Left hindlimb (tissue), 1 donor: Measurements from ENCODE around the gene RPS6KA1.
"Not testable (repeated sequence)": the region's sequence is repeated elsewhere in the genome, so short reads cannot be mapped to it uniquely, and the experiment has no call there.

Experiments used
- DNase-seq: peaks from one replicate; pipeline ENCODE4 v3.0.0-alpha.2; 2018

RPS6KA1 gene

DNA sequence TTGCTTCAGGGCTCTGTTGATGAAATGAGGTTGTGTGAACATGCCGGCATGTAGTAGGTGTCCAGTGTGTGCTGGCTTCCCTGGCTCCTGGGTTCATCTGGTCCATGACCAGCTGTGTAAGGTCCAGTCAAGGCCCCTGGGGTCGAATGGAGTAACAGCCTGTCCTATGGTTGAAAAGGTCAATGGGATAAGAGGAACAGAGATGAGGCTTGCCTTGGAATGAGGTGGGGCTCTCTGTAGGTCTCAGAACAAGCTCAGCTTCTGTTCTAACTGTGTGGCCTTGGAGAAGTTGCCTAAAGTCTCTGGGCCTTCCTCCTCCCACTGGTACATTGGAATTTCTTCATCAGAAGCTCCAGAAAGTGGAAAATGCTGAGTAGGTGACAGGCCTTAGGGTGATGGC, 26.6 kb downstream of the RPS6KA1 start:
- DNase-seq = no peak

DNA sequence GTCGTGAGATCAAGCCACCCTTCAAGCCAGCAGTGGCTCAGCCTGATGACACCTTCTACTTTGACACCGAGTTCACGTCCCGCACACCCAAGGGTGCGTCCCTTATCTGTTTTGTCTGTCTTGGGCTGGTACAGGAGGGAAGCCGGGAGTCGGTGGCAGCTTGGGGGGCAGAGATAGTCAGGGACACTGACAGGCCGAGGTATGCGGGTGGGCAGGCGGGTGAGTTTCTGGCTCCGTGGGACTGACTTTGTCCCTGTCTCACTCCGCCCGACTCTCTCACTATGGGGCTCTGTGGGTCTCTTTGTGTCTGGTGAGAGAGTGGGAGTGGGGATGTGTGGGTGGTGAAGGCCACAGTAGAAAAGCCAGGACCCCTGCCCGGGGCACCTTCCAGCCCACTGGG, 27.4 kb downstream of the RPS6KA1 start:
- no peak for DNase-seq

DNA sequence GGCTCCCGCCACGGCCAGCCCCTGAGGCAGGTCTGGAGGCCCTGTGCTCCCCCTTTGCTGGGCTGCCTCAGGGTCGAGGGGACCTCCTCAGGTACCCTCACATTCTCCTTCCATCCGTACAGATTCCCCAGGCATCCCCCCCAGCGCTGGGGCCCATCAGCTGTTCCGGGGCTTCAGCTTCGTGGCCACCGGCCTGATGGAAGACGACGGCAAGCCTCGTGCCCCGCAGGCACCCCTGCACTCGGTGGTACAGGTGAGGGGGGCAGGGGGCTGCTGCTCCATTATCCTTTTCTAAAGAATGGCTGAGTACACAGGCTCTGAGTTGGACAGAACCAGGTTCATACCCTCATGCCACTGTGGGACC, 29.1 kb downstream of the RPS6KA1 start:
- peak; percentile 8 for DNase-seq

DNA sequence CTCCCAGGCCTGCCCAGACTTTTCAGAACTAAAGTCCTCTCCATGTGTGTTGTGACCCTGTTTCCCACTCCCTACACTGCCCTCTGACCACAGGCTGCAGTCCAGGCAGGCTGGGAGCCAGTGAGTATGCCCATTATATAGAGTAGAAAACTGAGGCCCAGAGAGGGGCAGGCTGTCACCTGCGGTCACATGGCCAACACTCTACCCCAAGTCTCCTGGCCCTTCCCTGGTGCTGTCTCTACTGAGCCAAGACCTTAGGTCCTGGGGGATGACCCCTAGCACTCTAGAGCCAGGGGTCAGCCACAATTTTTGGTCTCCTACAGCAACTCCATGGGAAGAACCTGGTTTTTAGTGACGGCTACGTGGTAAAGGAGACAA, 30.8 kb downstream of the RPS6KA1 start:
- peak; percentile 24 for DNase-seq

DNA sequence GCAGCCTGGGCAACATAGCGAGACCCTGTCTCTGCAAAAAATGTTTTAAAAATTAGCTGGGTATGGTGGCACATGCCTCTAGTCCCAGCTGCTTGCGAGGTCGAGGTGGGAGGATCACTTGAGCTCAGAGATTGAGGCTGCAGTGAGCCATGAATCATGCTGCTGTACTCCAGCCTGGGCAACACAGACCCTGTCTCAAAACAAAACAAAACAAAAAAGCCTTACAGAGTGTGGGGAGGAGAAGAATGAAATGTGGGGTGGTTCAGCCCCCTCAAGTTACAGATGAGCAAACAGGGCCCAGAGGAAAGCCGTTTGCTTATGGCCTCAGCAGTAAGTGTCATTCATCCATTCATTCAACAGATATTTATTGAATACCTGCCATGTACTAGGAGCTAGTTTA, 40.7 kb downstream of the RPS6KA1 start:
- no peak for DNase-seq

DNA sequence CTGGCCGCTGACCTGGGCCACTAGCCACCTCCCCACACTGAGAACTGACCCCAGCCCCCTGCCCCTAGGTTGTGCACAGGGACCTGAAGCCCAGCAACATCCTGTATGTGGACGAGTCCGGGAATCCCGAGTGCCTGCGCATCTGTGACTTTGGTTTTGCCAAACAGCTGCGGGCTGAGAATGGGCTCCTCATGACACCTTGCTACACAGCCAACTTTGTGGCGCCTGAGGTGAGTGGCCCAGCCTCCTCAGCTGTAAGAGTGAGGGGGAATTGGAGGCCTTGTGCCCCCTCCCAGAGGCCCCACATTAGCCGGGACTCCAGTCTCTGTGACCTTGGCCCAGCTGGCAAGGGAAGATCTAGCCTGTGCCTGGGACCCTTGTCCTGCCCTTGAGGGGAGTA, 41.8 kb downstream of the RPS6KA1 start:
- no peak for DNase-seq

DNA sequence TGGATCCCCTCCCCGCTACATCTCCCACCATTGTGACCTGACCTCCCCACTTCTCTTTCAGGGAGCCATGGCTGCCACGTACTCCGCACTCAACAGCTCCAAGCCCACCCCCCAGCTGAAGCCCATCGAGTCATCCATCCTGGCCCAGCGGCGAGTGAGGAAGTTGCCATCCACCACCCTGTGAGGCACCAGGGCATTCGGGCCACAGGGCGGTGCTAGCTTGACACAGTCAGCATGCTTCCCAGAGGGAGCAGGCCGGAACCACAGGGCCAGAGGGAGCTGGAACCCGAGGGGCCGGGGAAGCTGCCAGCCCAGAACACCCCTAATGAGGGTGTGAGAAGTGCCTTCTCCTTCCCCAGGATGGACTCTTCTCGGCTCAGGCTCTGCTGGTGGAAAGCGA, 44.5 kb downstream of the RPS6KA1 start:
- no peak for DNase-seq

DNA sequence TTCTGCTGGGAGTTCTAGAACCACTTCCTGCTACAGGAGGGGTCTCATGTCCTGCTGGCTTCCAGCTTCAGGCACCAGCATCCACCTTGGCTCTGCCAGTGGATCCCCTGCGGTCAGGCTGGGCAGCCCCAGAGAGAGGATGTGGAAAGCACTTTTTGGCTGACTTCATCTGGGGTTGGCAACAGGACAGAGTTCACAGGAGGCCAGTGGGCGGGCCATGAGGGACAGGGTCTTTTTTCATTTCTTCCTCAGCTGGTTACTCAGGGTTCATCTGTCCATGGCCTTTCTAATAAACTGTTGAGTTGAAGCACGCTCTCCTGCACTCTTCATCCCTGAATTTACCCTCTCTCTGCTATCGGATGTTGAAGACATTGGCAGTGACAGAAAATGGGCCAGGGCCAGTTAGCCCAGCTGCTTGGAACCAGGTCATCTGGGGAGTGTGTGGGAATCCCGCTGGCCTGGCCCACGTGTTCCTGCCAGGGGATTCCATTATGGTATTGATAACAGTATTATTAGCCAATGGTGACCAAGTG, 45.2 kb downstream of the RPS6KA1 start:
- DNase-seq = no peak

DNA sequence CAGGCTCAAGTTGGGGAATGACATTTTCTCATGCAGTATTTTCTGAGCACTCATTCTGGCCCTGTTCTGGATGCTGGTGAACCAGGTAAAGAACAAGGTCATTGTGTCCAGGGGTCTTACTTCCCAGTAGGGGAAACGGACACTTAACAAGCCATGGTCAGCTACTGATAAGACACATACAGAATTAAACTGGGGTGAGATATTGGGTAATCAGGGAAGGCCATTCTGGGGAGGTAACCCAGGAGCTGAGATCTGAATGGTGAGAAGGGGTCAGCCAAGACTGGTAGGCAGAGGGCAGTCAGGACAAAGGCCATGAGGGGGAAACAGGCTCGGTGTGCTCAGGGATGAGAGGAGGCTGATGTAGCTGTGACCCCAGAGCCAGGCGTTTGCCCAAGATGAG, 45.8 kb downstream of the RPS6KA1 start:
- no peak for DNase-seq

DNA sequence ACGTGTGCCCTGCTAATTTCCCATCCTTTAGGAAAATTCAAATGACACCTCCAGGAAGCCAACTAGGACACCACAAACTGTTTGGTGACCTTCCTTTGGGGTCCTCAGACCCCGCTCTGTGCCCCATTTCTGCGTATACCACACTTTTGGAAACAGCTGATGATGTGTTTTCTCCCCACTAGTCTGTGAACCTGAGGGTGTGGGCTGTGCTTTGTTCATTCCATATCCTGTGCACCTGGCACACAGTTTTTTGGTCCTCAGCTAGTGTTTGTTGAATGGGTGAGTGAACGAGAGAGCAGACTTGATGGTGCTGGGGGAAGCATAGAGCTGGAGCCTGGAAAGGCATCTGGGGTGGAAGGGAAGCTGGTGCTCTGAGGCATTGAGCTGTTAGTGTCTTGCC, 48.6 kb downstream of the RPS6KA1 start:
- no peak for DNase-seq

DNA sequence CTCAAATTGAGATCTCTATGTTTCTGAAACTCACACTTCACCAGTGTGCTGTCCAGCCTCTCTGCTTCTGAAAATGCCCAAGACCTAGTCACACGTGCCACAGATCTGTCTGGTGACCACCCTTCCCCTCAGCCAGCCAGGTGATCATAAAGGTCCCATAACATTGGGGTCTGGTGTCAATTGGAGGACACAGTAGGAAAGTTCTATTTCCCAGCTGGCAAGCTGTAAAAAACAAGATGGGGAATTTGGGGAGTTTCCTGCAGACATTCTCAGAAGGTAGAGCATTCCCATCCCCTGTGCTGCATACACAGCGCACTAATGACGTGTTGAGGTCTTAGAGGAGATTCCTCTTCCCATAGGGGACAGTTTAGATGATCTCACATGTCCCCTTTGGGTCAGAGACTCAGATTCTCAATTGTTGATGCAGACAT, 50.1 kb downstream of the RPS6KA1 start:
- no peak for DNase-seq

DNA sequence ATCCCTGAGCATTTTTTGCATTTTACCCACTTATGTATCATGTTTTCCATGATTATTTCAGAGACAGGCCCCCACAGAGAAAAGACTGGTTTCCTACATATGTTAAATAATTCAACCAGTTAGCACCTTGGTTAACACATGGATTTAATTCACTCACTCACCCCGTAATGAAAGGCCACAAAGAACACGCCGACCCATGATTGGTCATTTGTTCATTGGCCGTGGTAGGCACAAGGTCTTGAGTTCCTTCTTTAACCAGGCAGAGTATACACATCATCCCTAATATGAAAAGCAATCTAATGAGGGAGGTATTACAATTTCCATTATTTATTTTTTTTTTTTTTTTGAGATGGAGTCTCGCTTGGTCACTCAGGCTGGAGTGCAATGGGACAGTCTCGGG, 50.6 kb downstream of the RPS6KA1 start:
- DNase-seq = no peak

DNA sequence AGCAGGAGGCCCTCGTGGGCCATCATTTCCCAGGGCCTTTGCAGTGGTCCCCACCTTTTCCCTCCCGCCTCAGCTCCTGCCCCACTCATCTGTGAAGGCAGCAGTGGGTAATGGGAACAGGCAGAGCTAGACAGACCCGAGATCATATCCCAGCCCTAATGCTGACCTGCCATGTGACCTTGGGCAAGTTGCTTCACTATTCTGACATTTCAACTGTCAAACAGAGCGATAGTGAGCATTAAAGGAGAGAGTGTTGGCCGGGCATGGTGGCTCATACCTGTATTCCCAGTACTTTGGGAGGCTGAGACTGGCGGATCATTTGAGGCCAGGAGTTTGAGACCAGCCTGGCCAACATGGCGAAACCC, 51.7 kb downstream of the RPS6KA1 start:
- DNase-seq = no peak

DNA sequence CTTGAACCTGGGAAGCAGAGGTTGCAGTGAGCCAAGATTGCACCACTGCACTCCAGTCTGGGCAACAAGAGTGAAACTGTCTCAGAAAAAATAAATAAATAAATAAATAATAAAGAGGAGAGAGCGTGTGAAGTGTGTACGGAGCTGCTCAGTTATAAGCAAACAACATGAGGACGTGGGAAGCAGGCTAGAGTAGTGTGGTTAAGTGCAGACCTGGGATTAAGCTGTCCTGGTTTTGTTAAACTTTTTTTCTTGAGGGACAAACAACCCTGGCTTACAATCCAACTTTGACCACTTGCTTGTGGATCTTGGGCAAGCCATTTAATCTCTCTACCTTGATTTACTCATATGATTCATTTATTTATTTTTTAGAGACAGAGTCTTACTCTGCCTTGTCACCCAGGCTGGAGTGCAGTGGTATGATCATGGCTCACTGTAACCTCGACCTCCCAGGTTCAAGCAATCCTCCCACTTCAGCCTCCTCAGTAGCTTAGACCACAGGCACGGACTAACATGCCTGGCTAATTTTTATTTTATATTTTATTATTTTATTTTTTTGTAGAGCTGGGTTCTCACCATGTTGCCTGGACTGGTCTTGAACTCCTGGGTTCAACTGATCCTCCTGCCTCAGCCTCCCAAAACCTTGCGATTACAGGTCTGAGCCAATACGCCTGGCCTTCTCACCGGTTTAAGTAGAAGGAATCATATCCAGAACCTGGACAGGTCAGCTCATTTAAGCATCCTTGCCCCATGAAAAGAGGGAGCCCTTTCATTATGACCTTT, 52.7 kb downstream of the RPS6KA1 start:
- DNase-seq = no peak

DNA sequence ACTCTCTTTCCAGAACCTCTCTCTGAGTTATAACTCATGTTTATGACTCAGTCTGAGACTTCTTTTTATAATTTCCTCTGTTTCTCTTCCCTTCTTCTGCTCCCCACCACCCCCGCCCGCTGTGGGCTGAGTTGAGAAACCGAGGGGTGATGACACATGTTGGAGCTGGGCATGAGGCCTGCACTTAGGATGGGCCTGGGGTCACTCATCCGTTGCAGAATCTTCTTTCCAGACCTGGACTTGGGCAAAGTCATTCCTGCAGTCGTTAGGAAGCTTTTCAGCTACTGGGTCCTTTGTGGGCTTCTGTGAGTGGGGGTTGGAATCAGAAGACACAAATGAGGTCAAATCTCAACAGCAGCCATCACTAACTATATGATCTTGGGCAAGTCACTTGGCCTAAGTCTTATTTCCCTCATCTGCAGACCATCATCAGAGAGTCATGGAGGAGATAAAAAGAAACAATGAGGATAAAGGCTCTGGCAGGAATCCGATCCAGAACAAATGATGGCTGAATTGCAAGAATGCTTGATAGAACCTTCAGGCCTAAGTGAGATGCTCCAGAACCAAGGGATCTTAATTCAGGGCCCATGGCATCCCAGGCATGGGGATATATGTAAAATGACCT, 53.4 kb downstream of the RPS6KA1 start:
- DNase-seq = no peak

DNA sequence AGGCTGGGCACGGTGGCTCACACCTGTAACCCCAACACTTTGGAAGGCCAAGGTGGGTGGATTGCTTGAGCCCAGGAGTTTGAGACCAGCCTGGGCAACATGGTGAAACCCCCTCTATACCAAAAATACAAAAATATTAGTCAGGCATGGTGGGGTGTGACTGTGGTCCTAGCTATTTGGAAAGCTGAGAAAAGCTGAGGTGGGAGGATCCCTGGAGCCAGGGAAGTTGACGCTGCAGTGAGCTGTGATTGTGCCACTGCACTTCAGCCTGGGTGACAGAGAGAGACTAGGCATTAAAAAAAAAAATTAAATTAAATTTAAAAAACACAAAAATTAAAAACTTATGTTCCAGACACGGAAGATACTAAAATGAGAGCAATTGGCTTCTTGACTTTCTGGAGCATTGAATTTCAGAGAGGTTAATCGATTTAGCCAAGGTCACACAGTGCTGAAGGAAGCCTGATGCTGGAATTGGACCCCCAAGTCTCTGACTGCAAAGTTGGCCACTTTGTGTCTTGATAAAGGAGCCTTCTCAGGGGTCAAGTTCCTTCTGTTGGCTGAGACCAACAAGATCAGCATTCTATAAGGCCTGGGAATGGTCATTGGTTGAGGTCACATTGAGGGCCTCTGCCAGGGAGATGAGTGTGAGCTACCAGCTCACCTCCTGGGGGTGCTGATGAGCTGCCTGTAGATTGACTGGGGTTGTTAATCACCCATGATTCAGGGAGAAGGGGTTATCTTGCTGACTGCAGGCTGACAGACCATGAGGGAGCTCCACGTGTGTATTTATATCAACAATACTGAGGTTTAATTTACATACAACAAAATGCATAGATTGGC, 54.3 kb downstream of the RPS6KA1 start:
- DNase-seq = no peak

DNA sequence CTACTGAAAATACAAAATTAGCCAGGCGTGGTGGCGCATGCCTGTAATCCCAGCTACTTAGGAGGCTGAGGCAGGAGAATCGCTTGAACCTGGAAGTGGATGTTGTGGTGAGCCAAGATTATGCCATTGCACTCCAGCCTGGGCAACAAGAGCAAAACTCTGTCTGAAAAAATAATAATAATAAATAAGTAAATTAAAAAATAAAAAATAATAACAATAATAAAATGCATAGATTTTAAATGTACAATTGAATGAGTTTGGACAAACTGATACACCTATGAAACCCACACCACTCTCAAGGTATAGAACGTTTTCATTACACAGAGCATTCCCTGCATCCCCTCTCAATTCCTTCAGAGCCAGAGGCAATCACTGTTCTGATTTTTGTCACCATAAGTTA, 55.0 kb downstream of the RPS6KA1 start:
- DNase-seq = not testable (repeated sequence)

DNA sequence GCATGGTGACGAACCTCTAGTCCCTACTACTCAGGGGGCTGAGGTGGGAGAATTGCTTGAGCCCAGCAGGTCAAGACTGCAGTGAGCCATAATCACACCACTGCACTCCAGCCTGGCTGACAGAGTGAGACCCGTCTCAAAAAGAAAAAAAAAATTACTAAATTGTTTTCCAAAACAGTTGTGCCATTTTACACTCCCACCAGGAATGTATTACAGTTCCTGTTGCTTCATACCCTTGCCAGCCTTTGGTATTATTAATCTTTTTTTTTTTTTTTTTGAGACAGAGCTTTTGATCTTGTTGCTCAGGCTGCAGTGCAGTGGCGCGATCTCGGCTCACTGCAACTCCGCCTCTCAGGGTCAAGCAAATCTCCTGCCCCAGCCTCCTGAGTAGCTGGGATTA, 55.9 kb downstream of the RPS6KA1 start:
- DNase-seq = no peak

DNA sequence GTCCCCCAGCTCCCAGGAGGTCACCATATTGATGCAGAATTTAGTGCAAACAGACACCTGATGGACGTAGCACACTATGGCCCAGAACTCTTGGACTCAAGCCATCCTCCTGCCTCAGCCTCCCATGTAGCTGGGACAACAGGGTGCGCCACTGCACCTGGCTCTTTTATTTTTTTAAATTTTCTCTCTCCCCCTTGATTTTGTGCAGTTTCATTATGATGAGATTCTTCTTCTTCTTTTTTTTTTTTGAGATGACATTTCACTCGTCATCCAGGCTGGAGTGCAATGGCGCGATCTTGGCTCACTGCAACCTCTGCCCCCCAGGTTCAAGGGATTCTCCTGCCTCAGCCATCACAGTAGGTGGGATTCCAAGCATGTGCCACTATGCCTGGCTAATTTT, 63.8 kb downstream of the RPS6KA1 start:
- no peak for DNase-seq

DNA sequence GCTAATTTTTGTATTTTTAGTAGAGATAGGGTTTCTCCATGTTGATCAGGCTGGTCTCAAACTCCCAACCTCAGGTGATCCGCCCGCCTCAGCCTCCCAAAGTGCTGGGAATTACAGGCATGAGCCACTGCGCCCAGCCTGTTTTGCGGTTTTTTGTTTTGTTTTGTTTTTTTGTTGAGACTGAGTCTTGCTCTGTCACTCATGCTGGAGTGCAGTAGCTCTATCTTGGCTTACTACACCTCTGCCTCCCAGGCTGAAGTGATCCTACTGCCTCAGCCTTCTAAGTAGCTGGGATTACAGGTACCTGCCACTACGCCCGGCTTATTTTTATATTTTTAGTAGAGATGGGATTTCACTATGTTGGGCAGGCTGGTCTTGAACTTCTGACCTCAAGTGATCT, 65.0 kb downstream of the RPS6KA1 start:
- not testable (repeated sequence) for DNase-seq

DNA sequence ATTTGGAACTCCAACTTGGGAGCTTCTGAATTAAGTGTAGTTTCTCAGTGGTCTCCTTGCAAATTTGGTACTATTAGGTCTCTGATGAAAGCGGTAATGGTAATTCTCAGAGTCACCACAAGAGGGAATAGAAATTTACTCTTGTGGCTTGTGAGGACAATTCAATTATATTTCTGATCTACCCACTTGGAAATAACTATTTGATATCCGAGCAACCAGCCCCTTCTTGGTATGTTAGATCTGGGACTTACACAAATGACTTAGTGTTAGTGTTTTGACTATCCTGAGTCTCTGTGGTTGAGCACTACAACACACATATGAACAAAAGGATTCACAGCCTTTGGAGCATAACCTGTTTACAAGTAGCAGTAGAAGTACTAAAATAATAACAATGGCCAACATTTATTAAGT, 68.1 kb downstream of the RPS6KA1 start:
- no peak for DNase-seq

DNA sequence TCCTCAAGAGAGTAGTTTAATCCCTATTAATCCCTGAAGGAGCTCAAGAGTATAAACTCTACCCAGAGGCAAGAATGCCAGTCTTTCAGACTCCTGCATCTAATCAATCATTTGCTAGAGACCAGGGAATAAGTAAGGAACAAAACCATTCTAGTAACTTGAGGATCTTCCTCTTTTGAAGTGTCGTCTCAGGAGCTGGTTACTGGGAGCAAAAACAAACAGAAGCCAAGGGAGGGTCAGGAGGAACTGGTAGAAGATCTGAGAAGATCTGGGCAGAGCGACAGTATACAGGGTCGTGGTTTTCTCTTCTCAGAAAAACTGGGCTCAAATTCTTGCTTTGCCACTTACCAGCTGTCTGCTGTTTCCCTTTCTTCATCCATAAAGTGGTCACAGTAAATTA, 69.3 kb downstream of the RPS6KA1 start:
- DNase-seq = no peak

DNA sequence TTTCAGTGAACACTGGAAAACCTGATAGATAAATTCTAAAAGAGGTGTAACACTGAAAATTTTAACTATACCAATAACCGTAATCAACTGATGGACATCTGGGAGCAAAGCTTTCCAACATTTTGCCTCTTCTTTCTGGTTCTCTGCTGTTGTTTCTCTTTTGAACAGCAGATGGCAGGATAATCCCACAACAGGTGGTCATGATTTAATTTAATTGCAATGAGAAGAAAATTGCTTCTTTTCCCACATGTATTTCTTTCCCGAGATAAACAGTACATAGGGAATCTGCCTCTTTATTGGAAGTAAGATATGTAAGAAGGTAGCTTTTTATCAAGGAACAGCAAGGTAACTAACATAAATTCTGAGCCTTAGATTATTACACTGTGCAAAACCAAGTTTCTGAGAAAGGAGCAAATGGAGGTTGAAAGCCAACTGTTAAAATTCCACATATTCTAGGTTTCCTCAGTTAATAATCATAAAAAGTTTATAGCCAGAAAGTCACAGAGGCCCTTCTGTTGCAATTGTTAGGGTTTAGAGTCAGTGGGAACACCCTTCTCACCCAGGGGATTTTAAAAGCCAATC, 72.9 kb downstream of the RPS6KA1 start:
- no peak for DNase-seq
